ENCODE measurements around the gene BLVRA. TPM values are rescaled to one million over a fixed set of nuclear protein-coding genes. Genes with fewer than 3 reads are reported as not detected.
"Not testable (repeated sequence)": the region's sequence is repeated elsewhere in the genome, so short reads cannot be mapped to it uniquely, and the experiment has no call there.

Gene BLVRA
- total RNA-seq, 1 experiment from 2014 or later = 29.8 TPM

DNA sequence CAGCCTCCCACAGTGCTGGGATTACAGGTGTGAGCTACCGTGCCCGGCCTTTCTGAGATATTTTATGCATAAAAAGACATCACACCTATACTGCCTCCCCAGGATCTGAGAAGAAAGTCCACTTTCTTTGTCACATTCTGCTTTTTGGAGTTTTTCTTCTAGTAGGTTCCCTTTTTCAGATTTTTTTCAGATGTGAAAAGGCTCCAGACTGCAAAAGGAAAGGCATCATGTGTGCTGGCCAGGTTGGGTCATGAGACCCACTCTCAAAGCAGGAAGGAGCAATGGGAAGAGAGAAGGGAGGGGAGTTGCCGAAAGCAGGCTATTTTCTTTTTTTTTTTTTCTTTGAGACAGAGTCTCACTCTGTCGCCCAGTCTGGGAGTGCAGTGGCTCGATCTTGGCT is 10.8 kb downstream of the BLVRA start:
- CTCF ChIA-PET = no interaction called here
- H3K27ac Mint-ChIP-seq (ENCODE audit: unreplicated experiment) = no peak overlapping the region
- DNase-seq = no peak
- peaks cover 23% of the 10 kb centered on the region for H3K4me1 Mint-ChIP-seq (ENCODE audit: low read depth, unreplicated experiment)
- BruUV-seq (replicated peaks) = no TSS peak
- H3K4me3 Mint-ChIP-seq (ENCODE audit: low read depth, unreplicated experiment) = no peak overlapping the region
- H3K27me3 Mint-ChIP-seq (ENCODE audit: unreplicated experiment) = no peaks in the 10 kb centered on the region
- TF ChIP-seq, protein P1, sequence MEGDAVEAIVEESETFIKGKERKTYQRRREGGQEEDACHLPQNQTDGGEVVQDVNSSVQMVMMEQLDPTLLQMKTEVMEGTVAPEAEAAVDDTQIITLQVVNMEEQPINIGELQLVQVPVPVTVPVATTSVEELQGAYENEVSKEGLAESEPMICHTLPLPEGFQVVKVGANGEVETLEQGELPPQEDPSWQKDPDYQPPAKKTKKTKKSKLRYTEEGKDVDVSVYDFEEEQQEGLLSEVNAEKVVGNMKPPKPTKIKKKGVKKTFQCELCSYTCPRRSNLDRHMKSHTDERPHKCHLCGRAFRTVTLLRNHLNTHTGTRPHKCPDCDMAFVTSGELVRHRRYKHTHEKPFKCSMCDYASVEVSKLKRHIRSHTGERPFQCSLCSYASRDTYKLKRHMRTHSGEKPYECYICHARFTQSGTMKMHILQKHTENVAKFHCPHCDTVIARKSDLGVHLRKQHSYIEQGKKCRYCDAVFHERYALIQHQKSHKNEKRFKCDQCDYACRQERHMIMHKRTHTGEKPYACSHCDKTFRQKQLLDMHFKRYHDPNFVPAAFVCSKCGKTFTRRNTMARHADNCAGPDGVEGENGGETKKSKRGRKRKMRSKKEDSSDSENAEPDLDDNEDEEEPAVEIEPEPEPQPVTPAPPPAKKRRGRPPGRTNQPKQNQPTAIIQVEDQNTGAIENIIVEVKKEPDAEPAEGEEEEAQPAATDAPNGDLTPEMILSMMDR (IDR thresholded peaks at IDR 0.05; ENCODE audit: unreplicated experiment) = no peak
- no peaks in the 10 kb centered on the region for H3K9me3 Mint-ChIP-seq (ENCODE audit: low read depth, unreplicated experiment)
- intact Hi-C loops (cut with micrococcal nuclease; ENCODE audit: unreplicated experiment) = no loop called here
- peaks cover 11% of the 10 kb centered on the region for H3K36me3 Mint-ChIP-seq (ENCODE audit: insufficient read depth, unreplicated experiment)

DNA sequence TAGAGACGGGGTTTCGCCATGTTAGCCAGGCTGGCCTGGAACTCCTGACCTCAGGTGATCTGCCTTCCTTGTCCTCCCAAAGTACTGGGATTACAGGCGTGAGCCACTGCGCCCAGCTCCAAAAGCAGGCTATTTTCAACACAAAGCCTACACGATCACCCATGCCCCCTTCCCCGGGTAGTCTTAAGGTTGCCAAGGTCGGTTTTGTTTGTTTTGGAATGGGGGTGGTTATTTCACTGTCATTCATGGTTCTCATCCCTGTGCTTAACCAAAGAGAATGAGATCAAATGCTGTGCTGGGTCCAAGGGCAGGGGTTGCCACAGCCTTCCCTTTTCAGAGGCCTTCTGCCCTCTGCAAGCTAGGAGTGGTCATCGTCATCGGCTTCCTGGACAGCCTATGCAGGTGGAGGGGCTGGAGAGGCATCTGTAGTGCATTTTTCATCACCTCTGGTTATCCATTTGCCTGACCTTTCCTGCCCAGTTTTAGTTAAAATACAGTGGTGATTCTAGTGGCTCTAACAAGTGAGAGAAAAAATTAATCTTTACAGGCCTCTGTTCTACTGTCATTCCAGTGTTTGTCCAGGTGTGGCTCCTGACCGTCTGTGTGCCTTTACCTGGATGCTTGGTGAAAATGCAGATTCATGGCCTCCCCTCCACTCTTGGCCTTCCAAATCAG is 11.4 kb downstream of the BLVRA start:
- peaks cover 5% of the 10 kb centered on the region for H3K36me3 Mint-ChIP-seq (ENCODE audit: insufficient read depth, unreplicated experiment)
- TF ChIP-seq, protein P1 (IDR thresholded peaks at IDR 0.05; ENCODE audit: unreplicated experiment) = no peak
- no peak overlapping the region for H3K27ac Mint-ChIP-seq (ENCODE audit: unreplicated experiment)
- DNase-seq = no peak
- no peaks in the 10 kb centered on the region for H3K27me3 Mint-ChIP-seq (ENCODE audit: unreplicated experiment)
- H3K9me3 Mint-ChIP-seq (ENCODE audit: low read depth, unreplicated experiment) = no peaks in the 10 kb centered on the region
- CTCF ChIA-PET = no interaction called here
- peaks cover 17% of the 10 kb centered on the region for H3K4me1 Mint-ChIP-seq (ENCODE audit: low read depth, unreplicated experiment)
- intact Hi-C loops (cut with micrococcal nuclease; ENCODE audit: unreplicated experiment) = no loop called here
- no TSS peak for BruUV-seq (replicated peaks)
- no peak overlapping the region for H3K4me3 Mint-ChIP-seq (ENCODE audit: low read depth, unreplicated experiment)

DNA sequence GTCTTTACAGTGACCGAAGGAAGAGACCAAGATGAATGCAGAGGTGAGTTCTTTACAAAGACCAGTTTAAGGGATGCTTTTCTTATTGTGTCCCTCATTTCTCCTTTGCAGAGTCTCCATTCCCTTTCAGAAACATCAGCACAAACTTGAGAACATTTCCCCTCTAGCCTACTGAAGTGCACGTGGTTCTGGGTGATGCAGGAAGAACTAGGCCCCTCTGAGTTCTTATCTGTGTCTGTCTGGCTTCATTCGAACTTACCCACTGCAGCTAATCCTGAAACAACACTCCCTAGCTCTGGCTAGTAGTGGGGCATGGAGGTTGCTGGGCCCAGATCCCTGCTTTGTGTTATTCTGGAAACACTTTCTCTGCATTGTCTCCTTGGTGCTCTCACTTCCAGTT is 12.6 kb downstream of the BLVRA start:
- DNase-seq = no peak
- Mint-ChIP-seq H3K36me3 (ENCODE audit: insufficient read depth, unreplicated experiment) (no peaks in the 10 kb centered on the region), H3K27ac (ENCODE audit: unreplicated experiment) (no peak overlapping the region), H3K27me3 (ENCODE audit: unreplicated experiment) (no peaks in the 10 kb centered on the region), H3K9me3 (ENCODE audit: low read depth, unreplicated experiment) (no peaks in the 10 kb centered on the region), H3K4me1 (ENCODE audit: low read depth, unreplicated experiment) (peaks cover 11% of the 10 kb centered on the region), H3K4me3 (ENCODE audit: low read depth, unreplicated experiment) (no peak overlapping the region)
- TF ChIP-seq, protein P1 (IDR thresholded peaks at IDR 0.05; ENCODE audit: unreplicated experiment) = no peak
- no TSS peak for BruUV-seq (replicated peaks)
- intact Hi-C loops (cut with micrococcal nuclease; ENCODE audit: unreplicated experiment) = no loop called here
- CTCF ChIA-PET = no interaction called here

DNA sequence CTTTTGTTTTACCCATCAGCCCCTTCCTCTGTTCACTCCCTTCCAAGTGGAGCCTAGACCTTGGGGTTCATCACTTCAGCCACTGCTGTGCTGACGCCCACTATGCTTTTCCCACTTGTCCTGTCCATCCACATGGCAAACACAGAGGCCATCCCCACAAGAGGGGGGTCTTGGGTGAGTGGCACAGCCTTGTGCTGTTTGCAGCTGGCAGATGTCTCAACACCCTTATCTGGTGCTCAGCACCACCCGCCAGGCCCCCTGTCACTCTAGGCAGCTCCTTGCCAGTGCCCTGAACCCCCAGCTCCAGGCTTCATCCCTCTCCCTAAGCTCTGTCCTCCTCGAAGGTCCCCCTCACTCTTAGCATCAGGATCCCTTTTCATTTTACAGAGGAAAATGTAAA is 13.1 kb downstream of the BLVRA start:
- no peaks in the 10 kb centered on the region for H3K36me3 Mint-ChIP-seq (ENCODE audit: insufficient read depth, unreplicated experiment)
- H3K27me3 Mint-ChIP-seq (ENCODE audit: unreplicated experiment) = no peaks in the 10 kb centered on the region
- intact Hi-C loops (cut with micrococcal nuclease; ENCODE audit: unreplicated experiment) = no loop called here
- BruUV-seq (replicated peaks) = no TSS peak
- H3K27ac Mint-ChIP-seq (ENCODE audit: unreplicated experiment) = no peak overlapping the region
- no peak overlapping the region for H3K4me3 Mint-ChIP-seq (ENCODE audit: low read depth, unreplicated experiment)
- CTCF ChIA-PET = no interaction called here
- TF ChIP-seq, protein P1 (IDR thresholded peaks at IDR 0.05; ENCODE audit: unreplicated experiment) = no peak
- DNase-seq = no peak
- peaks cover 11% of the 10 kb centered on the region for H3K4me1 Mint-ChIP-seq (ENCODE audit: low read depth, unreplicated experiment)
- no peaks in the 10 kb centered on the region for H3K9me3 Mint-ChIP-seq (ENCODE audit: low read depth, unreplicated experiment)

DNA sequence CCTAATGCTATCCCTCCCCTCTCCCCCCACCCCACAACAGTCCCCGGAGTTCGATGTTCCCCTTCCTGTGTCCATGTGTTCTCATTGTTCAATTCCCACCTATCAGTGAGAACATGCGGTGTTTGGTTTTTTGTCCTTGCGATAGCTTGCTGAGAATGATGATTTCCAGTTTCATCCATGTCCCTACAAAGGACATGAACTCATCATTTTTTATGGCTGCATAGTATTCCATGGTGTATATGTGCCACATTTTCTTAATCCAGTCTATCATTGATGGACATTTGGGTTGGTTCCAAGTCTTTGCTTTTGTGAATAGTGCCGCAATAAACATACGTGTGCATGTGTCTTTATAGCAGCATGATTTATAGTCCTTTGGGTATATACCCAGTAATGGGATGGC is 14.8 kb downstream of the BLVRA start:
- intact Hi-C loops (cut with micrococcal nuclease; ENCODE audit: unreplicated experiment); H3K4me3 Mint-ChIP-seq (ENCODE audit: low read depth, unreplicated experiment); DNase-seq; H3K27me3 Mint-ChIP-seq (ENCODE audit: unreplicated experiment); BruUV-seq (replicated peaks); H3K27ac Mint-ChIP-seq (ENCODE audit: unreplicated experiment); H3K36me3 Mint-ChIP-seq (ENCODE audit: insufficient read depth, unreplicated experiment); CTCF ChIA-PET; H3K9me3 Mint-ChIP-seq (ENCODE audit: low read depth, unreplicated experiment): not testable (repeated sequence)
- peaks cover 11% of the 10 kb centered on the region for H3K4me1 Mint-ChIP-seq (ENCODE audit: low read depth, unreplicated experiment)

DNA sequence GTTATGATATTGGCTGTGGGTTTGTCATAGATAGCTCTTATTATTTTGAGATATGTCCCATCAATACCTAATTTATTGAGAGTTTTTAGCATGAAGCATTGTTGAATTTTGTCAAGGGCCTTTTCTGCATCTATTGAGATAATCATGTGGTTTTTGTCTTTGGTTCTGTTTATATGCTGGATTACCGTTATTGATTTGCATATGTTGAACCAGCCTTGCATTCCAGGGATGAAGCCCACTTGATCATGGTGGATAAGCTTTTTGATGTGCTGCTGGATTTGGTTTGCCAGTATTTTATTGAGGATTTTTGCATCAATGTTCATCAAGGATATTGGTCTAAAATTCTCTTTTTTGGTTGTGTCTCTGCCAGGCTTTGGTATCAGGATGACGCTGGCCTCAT is 16.8 kb downstream of the BLVRA start:
- H3K9me3 Mint-ChIP-seq (ENCODE audit: low read depth, unreplicated experiment); intact Hi-C loops (cut with micrococcal nuclease; ENCODE audit: unreplicated experiment); DNase-seq; H3K4me3 Mint-ChIP-seq (ENCODE audit: low read depth, unreplicated experiment); H3K27me3 Mint-ChIP-seq (ENCODE audit: unreplicated experiment); H3K27ac Mint-ChIP-seq (ENCODE audit: unreplicated experiment); H3K36me3 Mint-ChIP-seq (ENCODE audit: insufficient read depth, unreplicated experiment); BruUV-seq (replicated peaks); CTCF ChIA-PET: not testable (repeated sequence)
- peaks cover 14% of the 10 kb centered on the region for H3K4me1 Mint-ChIP-seq (ENCODE audit: low read depth, unreplicated experiment)

DNA sequence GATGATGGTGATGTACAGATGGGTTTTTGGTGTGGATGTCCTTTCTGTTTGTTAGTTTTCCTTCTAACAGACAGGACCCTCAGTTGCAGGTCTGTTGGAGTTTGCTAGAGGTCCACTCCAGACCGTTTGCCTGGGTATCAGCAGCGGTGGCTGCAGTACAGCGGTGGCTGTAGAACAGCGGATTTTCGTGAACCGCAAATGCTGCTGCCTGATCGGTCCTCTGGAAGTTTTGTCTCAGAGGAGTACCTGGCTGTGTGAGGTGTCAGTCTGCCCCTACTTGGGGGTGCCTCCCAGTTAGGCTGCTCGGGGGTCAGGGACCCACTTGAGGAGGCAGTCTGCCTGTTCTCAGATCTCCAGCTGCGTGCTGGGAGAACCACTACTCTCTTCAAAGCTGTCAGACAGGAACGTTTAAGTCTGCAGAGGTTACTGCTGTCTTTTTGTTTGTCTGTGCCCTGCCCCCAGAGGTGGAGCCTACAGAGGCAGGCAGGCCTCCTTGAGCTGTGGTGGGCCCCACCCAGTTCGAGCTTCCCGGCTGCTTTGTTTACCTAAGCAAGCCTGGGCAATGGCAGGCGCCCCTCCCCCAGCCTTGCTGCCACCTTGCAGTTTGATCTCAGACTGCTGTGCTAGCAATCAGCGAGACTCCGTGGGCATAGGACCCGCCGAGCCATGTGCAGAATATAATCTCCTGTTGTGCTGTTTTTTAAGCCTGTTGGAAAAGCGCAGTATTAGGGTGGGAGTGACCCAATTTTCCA is 20.0 kb downstream of the BLVRA start:
- DNase-seq; intact Hi-C loops (cut with micrococcal nuclease; ENCODE audit: unreplicated experiment); H3K9me3 Mint-ChIP-seq (ENCODE audit: low read depth, unreplicated experiment); H3K27ac Mint-ChIP-seq (ENCODE audit: unreplicated experiment); H3K27me3 Mint-ChIP-seq (ENCODE audit: unreplicated experiment); BruUV-seq (replicated peaks); CTCF ChIA-PET; H3K36me3 Mint-ChIP-seq (ENCODE audit: insufficient read depth, unreplicated experiment): not testable (repeated sequence)
- Mint-ChIP-seq H3K4me3 (ENCODE audit: low read depth, unreplicated experiment) (peak overlapping the region; percentile 70), H3K4me1 (ENCODE audit: low read depth, unreplicated experiment) (peaks cover 16% of the 10 kb centered on the region)
